HG02588 (cell line): ENCODE measurements around the gene FAM89B.

Experiments used
- ATAC-seq: cut with Tn5 transposase; IDR thresholded peaks from one replicate; pipeline ENCODE4 v1.9.1; 2021; ENCODE audit warnings: mild to moderate bottlenecking, moderate library complexity; ENCODE audit not compliant: unreplicated experiment

FAM89B gene

GRCh38 chr11:65610404-65610803 is 38.1 kb downstream of the FAM89B start:
- no peak for ATAC-seq

- no peak for ATAC-seq
Observed at GRCh38 chr11:65611028-65611757, 38.9 kb downstream of the FAM89B start.

- no peak for ATAC-seq
Observed at GRCh38 chr11:65611758-65612603, 39.6 kb downstream of the FAM89B start.

GRCh38 chr11:65612691-65613090 is 40.4 kb downstream of the FAM89B start:
- no peak for ATAC-seq

- ATAC-seq, result no peak
Observed at GRCh38 chr11:65613091-65613928, 41.0 kb downstream of the FAM89B start.

- peak; percentile 77 for ATAC-seq
Observed at GRCh38 chr11:65615229-65615949, 43.1 kb downstream of the FAM89B start, which contains the start of gene PCNX3. TSS of gene PCNX3 (plus strand) at chr11:65615776. CDS start at chr11:65616312, 536 bp downstream.

GRCh38 chr11:65615950-65616574 is 43.7 kb downstream of the FAM89B start:
- ATAC-seq, result peak; percentile 4

GRCh38 chr11:65616575-65617001 is 44.2 kb downstream of the FAM89B start:
- ATAC-seq, result no peak

- no peak for ATAC-seq
Observed at GRCh38 chr11:65617136-65617850, 45.0 kb downstream of the FAM89B start.

- ATAC-seq, result no peak
Observed at GRCh38 chr11:65617990-65618751, 45.8 kb downstream of the FAM89B start.

GRCh38 chr11:65618763-65619162 is 46.4 kb downstream of the FAM89B start:
- no peak for ATAC-seq

- ATAC-seq, result no peak
Observed at GRCh38 chr11:65619281-65619928, 47.1 kb downstream of the FAM89B start.

GRCh38 chr11:65620666-65621065 is 48.3 kb downstream of the FAM89B start:
- no peak for ATAC-seq

GRCh38 chr11:65621460-65621859 is 49.1 kb downstream of the FAM89B start:
- ATAC-seq, result no peak

- no peak for ATAC-seq
Observed at GRCh38 chr11:65622011-65622410, 49.7 kb downstream of the FAM89B start.

GRCh38 chr11:65623177-65623576 is 50.8 kb downstream of the FAM89B start:
- no peak for ATAC-seq
